HG03520 (cell line): ENCODE measurements around the gene AKIRIN2.
"Not testable (repeated sequence)": the region's sequence is repeated elsewhere in the genome, so short reads cannot be mapped to it uniquely, and the experiment has no call there.

Experiments
- ATAC-seq: cut with Tn5 transposase; IDR thresholded peaks from one replicate; pipeline ENCODE4 v1.9.1; 2021; ENCODE audit warnings: mild to moderate bottlenecking, moderate library complexity; ENCODE audit not compliant: unreplicated experiment

The AKIRIN2 gene

GRCh38 chr6:87718662-87719433, 16.8 kb upstream of the AKIRIN2 start:
- no peak for ATAC-seq

GRCh38 chr6:87716928-87717614, 15.0 kb upstream of the AKIRIN2 start:
- ATAC-seq: no peak

GRCh38 chr6:87714093-87714842, 12.2 kb upstream of the AKIRIN2 start:
- ATAC-seq: no peak

GRCh38 chr6:87712713-87713112, 10.7 kb upstream of the AKIRIN2 start:
- not testable (repeated sequence) for ATAC-seq

- no peak for ATAC-seq
Observed at GRCh38 chr6:87710090-87710489, 8.1 kb upstream of the AKIRIN2 start.

GRCh38 chr6:87708581-87709427, 6.8 kb upstream of the AKIRIN2 start:
- ATAC-seq: not testable (repeated sequence)

- no peak for ATAC-seq
Observed at GRCh38 chr6:87706187-87706966, 4.3 kb upstream of the AKIRIN2 start.

- ATAC-seq: peak; percentile 48
Observed at GRCh38 chr6:87705070-87705691, 3.1 kb upstream of the AKIRIN2 start.

- ATAC-seq: not testable (repeated sequence)
Observed at GRCh38 chr6:87703039-87703438, 1.0 kb upstream of the AKIRIN2 start.

- ATAC-seq: peak; percentile 14
Observed at GRCh38 chr6:87702589-87702945, 534 bp upstream of the AKIRIN2 start.

GRCh38 chr6:87701344-87701675, 723 bp downstream of the AKIRIN2 start:
- ATAC-seq: peak; percentile 0

GRCh38 chr6:87700397-87701343, 1.4 kb downstream of the AKIRIN2 start:
- ATAC-seq: no peak

- no peak for ATAC-seq
Observed at GRCh38 chr6:87699576-87699975, 2.5 kb downstream of the AKIRIN2 start.

- ATAC-seq: no peak
Observed at GRCh38 chr6:87698547-87699006, 3.5 kb downstream of the AKIRIN2 start.

GRCh38 chr6:87697581-87698546, 4.2 kb downstream of the AKIRIN2 start:
- no peak for ATAC-seq

GRCh38 chr6:87696817-87697216, 5.2 kb downstream of the AKIRIN2 start:
- ATAC-seq: not testable (repeated sequence)

- ATAC-seq: no peak
Observed at GRCh38 chr6:87692086-87692485, 9.9 kb downstream of the AKIRIN2 start.
